HL-60 (cell line): ENCODE data around the gene KAZN.

Source experiments
- CTCF ChIP-seq: IDR thresholded peaks from one replicate; pipeline ENCODE4 v1.5.1; 2011; ENCODE audit warnings: low read length, control low read depth, inconsistent platforms; ENCODE audit not compliant: insufficient read depth
- POLR2AphosphoS5 ChIP-seq: IDR thresholded peaks from 2 replicates; pipeline ENCODE4 v1.6.1; 2012; ENCODE audit warnings: low read depth
- REST ChIP-seq: IDR thresholded peaks from 2 replicates; pipeline ENCODE4 v1.6.1; 2012; ENCODE audit warnings: low read depth; ENCODE audit not compliant: insufficient replicate concordance

DNA sequence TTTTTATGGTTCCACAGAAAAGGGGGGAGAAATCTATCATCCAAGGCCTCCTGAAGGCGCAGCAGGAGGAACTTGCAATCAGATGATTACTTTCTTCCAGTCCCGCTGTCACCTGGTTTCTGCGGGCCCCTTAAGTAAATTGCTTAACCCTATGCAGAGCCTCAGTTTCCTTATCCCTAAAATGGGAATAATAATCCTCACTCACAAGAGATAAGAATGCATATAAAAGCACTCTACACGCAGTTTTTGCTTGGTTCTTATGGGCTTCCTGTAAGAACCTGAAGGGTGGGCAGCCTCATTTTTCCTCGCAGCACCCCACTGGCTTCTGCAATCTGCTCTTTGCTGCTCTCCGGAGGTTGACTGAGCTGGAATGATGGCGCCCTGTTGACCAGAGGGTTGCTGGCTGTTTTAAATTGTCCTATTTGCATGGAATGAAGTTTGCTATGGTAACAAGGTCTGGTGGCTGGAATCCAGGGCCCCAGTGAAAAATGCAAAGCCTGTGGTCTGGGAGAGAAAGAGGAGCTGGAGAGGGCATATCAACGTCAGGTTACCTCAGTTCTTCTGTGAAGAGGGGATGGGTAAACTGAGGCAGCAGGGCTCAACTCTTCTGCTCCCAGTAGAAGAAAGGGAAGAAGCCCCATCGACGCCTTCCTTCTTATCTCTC is 1.0 kb upstream of the KAZN start:
- TF ChIP-seq CTCF (no peak), REST (no peak), POLR2AphosphoS5 (no peak)
